ENCODE data around the gene F10.

The F10 gene

DNA sequence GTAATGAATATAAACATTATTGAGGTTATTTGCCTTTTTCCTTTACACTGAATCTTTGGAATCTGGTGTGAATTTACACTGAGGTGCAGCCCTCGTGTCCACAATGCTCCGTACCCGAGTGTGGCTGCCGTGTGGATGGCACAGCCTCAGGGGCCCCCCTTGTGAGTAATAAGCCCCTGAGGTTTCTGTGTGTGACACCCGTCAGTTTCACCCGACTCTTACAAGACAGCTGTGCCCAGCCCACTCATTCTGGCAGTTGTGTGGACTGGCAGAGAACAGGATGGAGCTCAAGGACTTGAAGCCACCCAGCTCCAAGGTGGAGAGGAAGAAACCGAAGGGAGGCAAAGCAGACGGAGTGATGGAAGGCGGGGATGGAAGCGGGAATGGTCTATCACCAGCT, 43.7 kb downstream of the F10 start:
- TF ChIP-seq CTCF (IDR thresholded peaks at IDR 0.05; ENCODE audit: insufficient read depth, low read length, poor library complexity, severe bottlenecking) (no peak), EZH2phosphoT487 (conservative IDR thresholded peaks at IDR 0.05; ENCODE audit: low read length) (no peak)
- no peaks in the 10 kb centered on the region for H3K9me3 ChIP-seq (ENCODE audit: insufficient read depth, low read length)

DNA sequence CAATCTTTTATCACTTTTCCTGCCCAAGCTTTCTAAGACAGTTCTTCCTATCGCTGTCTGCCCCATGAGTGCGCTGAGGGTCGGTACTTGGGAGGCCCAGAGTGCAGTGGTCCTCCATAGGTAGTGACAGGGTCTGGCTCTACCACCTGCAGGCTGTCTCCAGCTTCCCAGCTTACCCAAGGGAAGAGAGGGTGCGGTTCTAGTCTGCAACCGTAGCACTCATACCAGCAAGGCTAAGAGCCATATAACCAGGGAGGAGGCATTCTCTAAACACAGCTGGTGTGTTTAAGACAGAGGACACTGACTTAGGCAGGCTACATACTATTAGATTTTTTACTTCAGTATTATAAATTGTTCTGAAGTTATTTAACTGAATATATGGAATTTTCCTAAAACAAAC, 44.1 kb downstream of the F10 start:
- H3K4me3 ChIP-seq (ENCODE audit: insufficient read depth, low read length, poor library complexity, severe bottlenecking): no peak overlapping the region
- no peak overlapping the region for H2AFZ ChIP-seq (ENCODE audit: low read depth, low read length, severe bottlenecking)
- H4K20me1 ChIP-seq (ENCODE audit: low read depth, low read length): no peaks in the 10 kb centered on the region
- no peaks in the 10 kb centered on the region for H3K27me3 ChIP-seq (ENCODE audit: low read length)
- peaks cover 3% of the 10 kb centered on the region; the same call in 1 of the 2 replicates for H3F3A ChIP-seq (ENCODE audit: insufficient read depth)
- no peak overlapping the region for H3K4me2 ChIP-seq (ENCODE audit: low read depth, low read length, poor library complexity, severe bottlenecking)
- TF ChIP-seq EZH2phosphoT487 (conservative IDR thresholded peaks at IDR 0.05; ENCODE audit: low read length): no peak
- no peak for TF ChIP-seq CTCF (IDR thresholded peaks at IDR 0.05; ENCODE audit: insufficient read depth, low read length, poor library complexity, severe bottlenecking)
- H3K36me3 ChIP-seq (ENCODE audit: low read length): no peaks in the 10 kb centered on the region
- no peaks in the 10 kb centered on the region for H3K9me2 ChIP-seq (replicated peaks; ENCODE audit: insufficient read depth, low read length)
- no peak overlapping the region for H3K9ac ChIP-seq (ENCODE audit: low read length)
- H3K79me2 ChIP-seq (ENCODE audit: insufficient read depth, low read length): no peaks in the 10 kb centered on the region
- no peaks in the 10 kb centered on the region for H3K9me3 ChIP-seq (ENCODE audit: insufficient read depth, low read length)
- no peak overlapping the region for H3K27ac ChIP-seq (ENCODE audit: low read depth, low read length)

More for the DNA sequence above, 43.7 kb downstream of the F10 start:
- Histone ChIP-seq H3K27ac (ENCODE audit: low read depth, low read length) (no peak overlapping the region), H3K79me2 (ENCODE audit: insufficient read depth, low read length) (no peaks in the 10 kb centered on the region), H4K20me1 (ENCODE audit: low read depth, low read length) (no peaks in the 10 kb centered on the region), H3K9ac (ENCODE audit: low read length) (no peak overlapping the region), H3F3A (ENCODE audit: insufficient read depth) (peaks cover 3% of the 10 kb centered on the region; the same call in 1 of the 2 replicates), H3K36me3 (ENCODE audit: low read length) (no peaks in the 10 kb centered on the region), H3K4me2 (ENCODE audit: low read depth, low read length, poor library complexity, severe bottlenecking) (no peak overlapping the region), H3K4me3 (ENCODE audit: insufficient read depth, low read length, poor library complexity, severe bottlenecking) (no peak overlapping the region), H3K9me2 (replicated peaks; ENCODE audit: insufficient read depth, low read length) (no peaks in the 10 kb centered on the region), H3K27me3 (ENCODE audit: low read length) (no peaks in the 10 kb centered on the region), H2AFZ (ENCODE audit: low read depth, low read length, severe bottlenecking) (no peak overlapping the region)

GRCh38 chr13:113167155-113167554, 44.6 kb downstream of the F10 start:
- no peak overlapping the region for H3K9ac ChIP-seq (ENCODE audit: low read length)
- H3K27me3 ChIP-seq (ENCODE audit: low read length): no peaks in the 10 kb centered on the region
- H2AFZ ChIP-seq (ENCODE audit: low read depth, low read length, severe bottlenecking): no peak overlapping the region
- no peaks in the 10 kb centered on the region for H3K9me2 ChIP-seq (replicated peaks; ENCODE audit: insufficient read depth, low read length)
- TF ChIP-seq EZH2phosphoT487 (conservative IDR thresholded peaks at IDR 0.05; ENCODE audit: low read length): no peak
- no peak for TF ChIP-seq CTCF (IDR thresholded peaks at IDR 0.05; ENCODE audit: insufficient read depth, low read length, poor library complexity, severe bottlenecking)
- H3K4me2 ChIP-seq (ENCODE audit: low read depth, low read length, poor library complexity, severe bottlenecking): no peak overlapping the region
- no peaks in the 10 kb centered on the region for H3K9me3 ChIP-seq (ENCODE audit: insufficient read depth, low read length)
- no peaks in the 10 kb centered on the region for H3K79me2 ChIP-seq (ENCODE audit: insufficient read depth, low read length)
- H3F3A ChIP-seq (ENCODE audit: insufficient read depth): peaks cover 3% of the 10 kb centered on the region; the same call in 1 of the 2 replicates
- H4K20me1 ChIP-seq (ENCODE audit: low read depth, low read length): no peaks in the 10 kb centered on the region
- H3K4me3 ChIP-seq (ENCODE audit: insufficient read depth, low read length, poor library complexity, severe bottlenecking): no peak overlapping the region
- no peak overlapping the region for H3K27ac ChIP-seq (ENCODE audit: low read depth, low read length)
- no peaks in the 10 kb centered on the region for H3K36me3 ChIP-seq (ENCODE audit: low read length)
